Measurements from ENCODE around the gene MSH3.

The MSH3 gene

DNA sequence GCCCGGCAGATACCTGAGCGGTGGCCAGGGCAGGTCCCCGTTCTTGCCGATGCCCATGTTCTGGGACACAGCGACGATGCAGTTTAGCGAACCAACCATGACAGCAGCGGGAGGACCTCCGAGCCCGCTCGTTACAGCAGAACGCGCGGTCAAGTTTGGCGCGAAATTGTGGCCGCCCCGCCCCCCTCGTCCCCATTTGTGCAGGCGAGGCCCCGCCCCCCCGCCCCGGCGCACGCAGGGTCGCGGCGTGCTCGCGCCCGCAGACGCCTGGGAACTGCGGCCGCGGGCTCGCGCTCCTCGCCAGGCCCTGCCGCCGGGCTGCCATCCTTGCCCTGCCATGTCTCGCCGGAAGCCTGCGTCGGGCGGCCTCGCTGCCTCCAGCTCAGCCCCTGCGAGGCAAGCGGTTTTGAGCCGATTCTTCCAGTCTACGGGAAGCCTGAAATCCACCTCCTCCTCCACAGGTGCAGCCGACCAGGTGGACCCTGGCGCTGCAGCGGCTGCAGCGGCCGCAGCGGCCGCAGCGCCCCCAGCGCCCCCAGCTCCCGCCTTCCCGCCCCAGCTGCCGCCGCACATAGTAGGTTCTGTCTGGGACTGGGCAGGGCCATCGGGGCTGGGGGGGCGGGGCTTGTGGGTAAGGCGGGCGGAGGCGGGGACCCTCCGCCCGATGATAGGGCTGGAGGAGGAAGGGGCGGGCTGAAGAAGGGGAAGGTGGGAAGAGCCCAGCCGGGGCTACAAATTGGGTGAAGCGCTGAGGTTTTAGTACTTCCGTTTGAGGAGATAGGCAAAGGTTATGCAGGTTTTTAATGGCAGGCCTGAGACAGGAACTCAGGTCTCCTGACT is at the start of gene MSH3, which contains the start of gene DHFR:
TSS of gene MSH3 (plus strand) at position 262 of the 840 bp plus-strand sequence. CDS start at position 338, 76 bp downstream.
TSS of gene DHFR (minus strand) at position 593 of the 840 bp plus-strand sequence. CDS start at position 99, 494 bp downstream.
- DNase-seq (ENCODE audit: low read depth in 2 of 2, low spot score in 1 of 2) = peak; percentile 70 to 74

DNA sequence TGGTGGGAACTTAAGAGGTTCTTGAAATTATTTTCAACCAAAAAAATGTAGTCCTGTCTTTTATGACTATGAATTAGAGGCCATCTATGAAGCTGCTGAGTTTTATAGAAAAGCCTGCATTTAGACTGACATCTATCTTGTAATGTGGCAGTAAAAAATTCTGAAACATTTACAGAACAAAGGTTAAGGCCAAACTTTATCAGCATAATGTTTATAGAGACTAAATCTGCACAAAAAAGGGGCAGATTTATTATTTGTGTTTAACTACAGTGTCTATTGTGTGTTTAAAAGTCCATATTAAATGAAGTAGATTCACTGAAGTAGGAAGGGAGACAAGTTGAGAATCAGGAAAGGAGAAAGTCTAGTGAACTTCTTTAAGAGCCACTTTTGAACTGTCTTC is 47.1 kb upstream of the MSH3 start:
- no peak for DNase-seq (ENCODE audit: low read depth in 2 of 2, low spot score in 1 of 2)

DNA sequence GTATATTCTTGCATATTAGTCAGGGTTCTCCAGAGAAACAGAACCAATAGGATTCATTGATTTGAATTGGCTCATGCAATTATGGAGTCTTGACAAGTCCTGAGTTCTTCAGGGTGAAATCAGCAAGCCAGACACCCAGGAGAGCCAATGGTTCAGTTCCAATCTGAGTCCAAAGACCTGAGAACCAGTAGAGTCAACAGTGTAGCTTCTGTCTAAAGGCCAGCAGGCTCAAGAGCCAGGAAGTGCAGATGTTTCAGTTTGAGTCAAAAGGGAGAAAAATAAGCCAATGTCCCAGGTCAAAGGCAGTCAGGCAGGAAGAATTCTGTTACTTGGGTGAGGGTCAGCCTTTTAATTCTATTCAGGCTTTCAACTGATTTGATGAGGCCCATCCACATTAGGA is 46.6 kb upstream of the MSH3 start:
- no peak for DNase-seq (ENCODE audit: low read depth in 2 of 2, low spot score in 1 of 2)

DNA sequence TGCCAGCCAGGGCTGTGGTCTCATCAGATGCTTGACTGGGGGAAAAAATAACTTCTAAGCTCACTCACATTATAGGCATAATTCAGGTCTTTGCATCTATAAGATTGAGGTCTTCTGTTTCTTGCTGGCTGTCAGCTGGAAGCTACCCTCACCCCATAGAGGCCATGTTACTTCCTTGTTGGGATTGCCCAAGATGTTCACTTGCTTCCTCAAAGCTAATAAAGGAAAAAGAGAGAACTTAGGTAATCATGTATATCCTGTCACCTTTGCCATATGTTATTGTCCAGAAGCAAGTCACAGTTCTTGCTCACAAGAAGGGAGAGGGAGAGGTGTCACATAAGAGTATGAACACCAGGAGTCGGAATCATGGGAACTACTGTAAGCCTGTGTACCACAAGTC is 45.7 kb upstream of the MSH3 start:
- no peak for DNase-seq (ENCODE audit: low read depth in 2 of 2, low spot score in 1 of 2)

DNA sequence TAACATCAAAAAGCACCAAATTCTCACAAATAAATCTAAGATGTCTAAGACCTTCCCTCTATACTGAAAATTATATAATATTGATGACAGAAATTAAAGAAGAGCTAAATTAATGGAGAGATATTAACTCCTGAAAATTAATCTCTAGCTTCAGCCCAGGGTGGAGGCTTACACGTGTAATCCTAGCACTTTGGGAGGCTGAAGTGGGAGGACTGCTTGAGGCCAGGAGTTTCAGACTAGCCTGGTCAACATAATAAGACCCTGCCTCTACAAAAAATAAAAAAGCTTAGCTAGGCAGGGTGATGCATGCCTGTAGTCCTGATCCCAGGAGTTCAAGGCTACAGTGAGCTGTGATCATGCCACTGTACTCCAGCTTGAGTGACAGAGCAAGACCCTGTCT is 44.8 kb upstream of the MSH3 start:
- DNase-seq (ENCODE audit: low read depth in 2 of 2, low spot score in 1 of 2) = no peak

DNA sequence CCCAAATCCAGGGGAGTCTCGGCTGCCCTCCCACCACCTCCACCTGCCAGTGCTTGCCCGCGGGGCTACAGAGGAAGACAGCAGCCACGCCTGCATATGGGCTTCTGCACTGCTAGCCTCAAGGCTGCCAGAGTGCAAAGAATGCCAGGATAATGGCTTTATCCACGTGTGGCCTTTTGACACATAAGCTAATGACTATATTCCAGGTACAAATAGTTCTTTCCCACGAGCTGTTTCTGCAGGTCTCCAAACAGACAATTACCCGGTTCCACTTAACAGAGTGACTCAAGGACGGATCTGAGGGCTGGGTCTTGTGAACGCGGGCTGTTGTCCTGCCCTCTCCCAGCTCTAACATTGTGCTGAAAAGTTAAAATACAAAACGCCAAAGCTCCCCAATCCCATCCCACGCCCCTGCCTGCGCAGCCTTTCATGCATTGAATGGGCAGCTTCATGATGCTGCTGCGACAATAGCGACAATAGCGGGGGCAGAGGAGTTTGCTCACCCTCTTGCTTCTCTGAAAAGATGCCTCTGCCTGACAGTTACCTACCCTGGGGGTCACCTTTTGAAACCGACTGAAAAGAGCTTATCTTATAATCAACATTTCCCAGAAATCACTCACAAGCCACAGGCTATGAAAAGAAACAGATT is 39.1 kb upstream of the MSH3 start:
- no peak for DNase-seq (ENCODE audit: low read depth in 2 of 2, low spot score in 1 of 2)

DNA sequence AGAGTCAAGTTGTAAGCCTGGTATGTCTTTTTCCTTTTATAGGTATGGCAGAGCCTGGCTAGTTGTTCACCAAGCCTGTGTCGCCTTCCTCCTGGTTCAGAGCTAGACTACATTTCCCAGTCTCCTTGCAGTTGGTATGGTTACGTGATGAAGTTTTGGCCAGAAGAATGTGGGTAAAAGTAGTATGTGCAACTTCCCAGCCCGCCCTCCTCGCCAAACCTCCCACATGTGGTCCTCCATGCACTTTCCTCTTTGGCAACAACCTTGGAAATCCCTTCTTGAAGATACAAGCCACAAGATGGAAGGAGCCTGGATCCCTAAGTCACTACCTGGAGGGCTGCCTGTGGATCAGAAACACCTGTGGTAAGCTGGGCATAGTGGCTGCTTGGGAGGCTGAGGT is 36.0 kb upstream of the MSH3 start:
- DNase-seq (ENCODE audit: low read depth in 2 of 2, low spot score in 1 of 2) = no peak

DNA sequence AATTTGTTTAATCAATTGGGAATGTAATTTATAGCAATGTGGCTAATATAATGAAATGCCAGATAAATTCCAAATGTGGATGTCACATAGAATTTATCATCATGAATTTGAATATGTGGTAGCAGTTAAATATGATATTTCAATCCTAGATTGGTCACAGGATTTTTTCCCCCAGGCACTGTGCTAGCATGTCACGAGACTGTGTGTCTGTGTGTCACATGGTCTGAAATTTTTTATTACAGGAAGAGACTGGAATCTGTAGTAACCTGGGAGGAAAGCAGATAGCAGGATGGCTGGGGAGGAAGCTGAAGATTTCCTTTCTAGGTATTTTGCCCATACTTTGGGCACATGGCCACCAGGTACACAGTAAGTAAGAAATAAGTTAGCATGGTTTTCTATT is 35.4 kb upstream of the MSH3 start:
- no peak for DNase-seq (ENCODE audit: low read depth in 2 of 2, low spot score in 1 of 2)

DNA sequence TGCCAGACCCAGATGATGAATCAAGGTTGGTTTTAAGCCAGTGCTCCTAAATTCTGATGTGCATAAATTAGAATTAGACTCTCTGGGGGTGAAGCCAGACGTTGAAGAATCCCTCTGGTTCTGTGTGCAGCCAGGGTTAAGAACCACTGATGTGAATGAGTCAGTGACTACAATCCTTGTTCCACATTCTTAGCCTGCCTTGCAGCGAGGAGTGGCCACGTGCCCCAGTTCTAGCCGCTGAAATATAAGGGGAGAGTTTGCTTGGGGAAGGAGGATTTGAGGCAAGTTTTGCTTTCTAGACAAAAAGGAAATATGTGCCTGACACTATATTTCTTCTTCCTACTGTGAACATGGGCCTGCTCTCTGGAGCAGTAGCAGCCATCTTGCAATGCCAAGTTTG is 34.2 kb upstream of the MSH3 start:
- DNase-seq (ENCODE audit: low read depth in 2 of 2, low spot score in 1 of 2) = no peak

DNA sequence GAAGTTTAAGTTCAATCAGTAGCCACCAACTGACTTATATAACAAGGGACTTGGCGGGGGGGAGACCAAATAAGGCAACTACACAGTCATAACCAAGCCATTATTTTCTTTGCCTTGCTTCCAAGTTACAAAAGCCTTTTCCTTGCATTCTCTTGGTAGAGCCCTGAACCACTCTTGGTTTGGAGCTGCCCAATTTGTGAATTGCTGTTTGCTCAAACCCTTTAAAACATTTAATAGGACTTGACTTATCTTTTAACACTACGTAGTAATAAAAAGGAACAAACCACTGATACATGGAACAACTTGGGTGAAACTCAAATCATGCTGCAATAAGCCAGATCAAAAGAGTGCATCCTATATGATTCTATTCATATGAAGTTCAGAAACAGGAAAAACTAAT is 31.7 kb upstream of the MSH3 start:
- DNase-seq (ENCODE audit: low read depth in 2 of 2, low spot score in 1 of 2) = no peak

DNA sequence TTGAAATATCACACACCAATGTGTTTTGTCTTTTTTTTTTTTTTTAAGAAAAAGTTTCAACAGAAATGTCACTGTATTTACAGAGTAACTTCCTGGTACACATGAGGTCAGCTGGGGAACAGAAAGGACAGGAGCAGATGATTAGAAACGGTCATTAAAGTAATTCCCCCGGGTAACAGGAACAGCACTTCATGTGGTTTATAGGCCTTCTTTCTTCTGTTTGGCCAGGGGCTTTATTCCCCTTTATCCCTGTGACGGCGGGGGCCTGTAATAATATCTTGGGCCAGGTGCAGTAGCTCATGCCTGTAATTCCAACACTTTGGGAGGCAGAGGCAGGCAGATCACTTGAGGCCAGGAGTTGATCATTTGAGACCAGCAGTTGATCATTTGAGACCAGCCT is 30.5 kb upstream of the MSH3 start:
- DNase-seq (ENCODE audit: low read depth in 2 of 2, low spot score in 1 of 2) = no peak

DNA sequence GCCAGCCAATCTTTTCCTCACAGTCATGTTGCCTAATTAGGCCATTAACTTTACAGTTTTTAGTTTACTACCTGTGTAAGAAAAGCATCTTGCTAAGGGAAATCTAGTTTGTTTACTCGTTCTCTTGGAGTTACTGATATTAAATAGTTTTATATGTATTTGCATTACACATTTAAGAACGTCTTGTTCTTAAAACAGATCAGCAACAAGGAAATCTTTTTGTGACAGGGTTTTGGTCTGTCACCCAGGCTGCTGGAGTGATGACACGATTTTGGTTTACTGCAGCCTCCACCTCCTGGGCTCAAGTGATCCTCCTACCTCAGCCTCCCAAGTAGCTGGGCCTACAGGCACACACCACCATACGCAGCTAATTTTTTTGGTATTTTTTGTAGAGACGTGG is 29.2 kb upstream of the MSH3 start:
- no peak for DNase-seq (ENCODE audit: low read depth in 2 of 2, low spot score in 1 of 2)

DNA sequence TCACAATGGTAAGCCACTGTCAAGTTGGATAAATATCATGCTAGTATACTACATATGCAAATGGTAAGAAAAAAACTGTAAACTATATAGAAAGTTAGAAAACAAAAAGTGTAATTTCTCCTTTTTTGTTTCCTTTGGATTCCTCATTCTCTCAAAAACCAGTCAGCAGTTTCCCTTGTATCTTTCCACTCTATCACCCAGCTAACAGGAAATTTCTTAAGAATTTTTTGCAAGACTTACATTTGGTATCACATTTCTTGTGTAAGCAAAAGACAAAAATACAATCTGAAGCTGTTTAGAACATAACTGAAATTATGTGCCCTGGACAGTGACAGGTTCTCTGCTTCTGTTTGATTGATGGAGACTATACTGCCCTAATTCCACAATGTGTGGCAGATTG is 25.2 kb upstream of the MSH3 start:
- no peak for DNase-seq (ENCODE audit: low read depth in 2 of 2, low spot score in 1 of 2)

DNA sequence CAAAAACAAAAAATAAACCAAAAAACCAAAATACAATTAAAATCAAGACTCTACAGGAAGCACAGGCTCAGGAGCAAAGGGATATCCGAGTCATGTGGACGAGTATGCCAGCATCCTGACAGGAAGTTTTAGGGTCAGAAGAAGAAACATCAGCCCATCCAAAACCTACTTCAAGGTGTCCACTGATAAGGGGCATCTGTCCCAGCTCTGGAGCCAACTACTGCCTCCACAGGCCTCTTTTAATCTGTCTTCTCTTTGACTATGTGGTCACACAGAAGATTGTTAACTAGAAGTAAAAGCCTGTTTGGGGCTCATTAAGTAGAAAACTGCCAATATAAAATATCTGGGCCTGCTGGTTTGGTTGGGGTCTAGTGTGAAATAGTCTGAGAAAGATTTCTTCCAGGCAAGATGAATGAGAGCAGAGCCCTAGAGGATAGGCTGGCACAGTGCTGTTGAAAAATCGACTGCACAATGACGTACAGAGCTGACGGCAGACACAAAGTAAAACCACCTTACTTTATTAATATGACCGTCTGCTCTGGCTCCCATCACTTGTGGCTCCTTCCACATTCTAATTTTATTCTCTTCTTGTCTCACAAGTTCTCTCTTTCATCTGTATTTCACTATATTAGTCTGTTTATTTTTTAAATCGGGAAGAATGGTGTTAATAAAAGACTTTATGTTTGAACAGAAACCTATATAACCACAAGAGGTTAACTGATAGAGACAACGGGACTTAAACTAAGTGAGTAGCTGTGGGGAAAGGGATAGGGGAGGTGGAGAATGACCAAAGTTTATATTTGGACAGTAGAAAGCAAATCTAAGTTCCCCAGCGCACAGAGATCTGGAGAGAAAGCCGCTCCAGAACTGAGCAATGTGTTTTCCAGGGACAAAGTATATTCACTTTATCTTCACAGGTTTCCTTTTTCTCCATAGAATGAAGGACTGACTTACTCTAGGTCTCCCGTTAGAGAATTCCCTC is 22.9 kb upstream of the MSH3 start:
- no peak for DNase-seq (ENCODE audit: low read depth in 2 of 2, low spot score in 1 of 2)

DNA sequence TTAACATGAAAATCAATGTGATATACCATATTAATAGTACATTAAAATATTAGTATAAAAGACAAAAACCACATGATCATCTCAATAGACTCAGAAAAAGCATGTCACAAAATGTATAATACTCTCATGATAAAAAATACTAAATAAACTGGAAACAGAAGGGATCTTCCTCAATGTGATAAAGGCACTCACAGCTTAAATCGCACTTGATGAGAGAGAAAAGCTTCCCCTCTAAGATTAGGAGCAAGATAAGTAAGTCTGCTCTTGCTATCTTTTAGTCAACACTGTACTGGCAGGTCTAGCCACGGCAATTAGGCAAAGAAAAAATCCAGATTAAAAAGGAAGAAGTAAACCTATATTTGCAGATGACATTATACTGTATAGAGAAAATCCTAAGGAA is 21.8 kb upstream of the MSH3 start:
- DNase-seq (ENCODE audit: low read depth in 2 of 2, low spot score in 1 of 2) = no peak

DNA sequence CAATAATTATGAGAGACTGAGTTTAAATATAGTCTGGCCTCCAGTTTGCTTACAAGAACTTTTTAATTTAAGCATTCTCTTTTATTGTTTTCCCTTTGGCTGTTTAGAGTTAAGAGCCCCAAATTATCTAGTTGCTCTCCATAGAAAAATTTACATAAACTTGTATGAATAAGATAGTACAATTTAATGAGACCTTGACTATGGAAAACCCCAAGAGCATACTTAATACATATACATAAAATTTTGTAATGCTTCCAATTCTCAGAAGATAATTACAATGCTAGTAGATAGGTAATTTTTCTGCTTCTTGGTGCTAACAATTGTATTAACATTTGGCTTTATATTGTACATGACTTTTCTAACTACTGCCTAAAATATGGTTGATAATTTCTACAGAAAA is 20.3 kb upstream of the MSH3 start:
- no peak for DNase-seq (ENCODE audit: low read depth in 2 of 2, low spot score in 1 of 2)

DNA sequence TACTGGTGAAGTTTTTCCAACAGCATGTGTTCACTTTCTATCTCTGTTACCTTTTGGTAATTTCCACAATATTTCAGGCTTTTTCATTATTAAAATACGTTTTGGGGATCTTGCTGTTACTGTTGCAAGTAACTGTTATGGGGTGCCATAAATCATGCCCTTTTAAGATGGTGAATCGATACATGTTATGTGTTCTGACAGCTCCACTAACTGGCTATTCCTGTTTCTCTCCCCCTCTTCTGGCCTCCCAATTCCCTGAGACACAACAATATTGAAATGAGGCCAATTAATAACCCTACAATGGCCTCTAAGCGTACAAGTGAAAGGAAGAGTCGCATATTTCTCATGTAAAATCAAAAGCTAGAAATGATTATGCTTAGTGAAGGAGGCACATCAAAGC is 13.1 kb upstream of the MSH3 start:
- no peak for DNase-seq (ENCODE audit: low read depth in 2 of 2, low spot score in 1 of 2)

DNA sequence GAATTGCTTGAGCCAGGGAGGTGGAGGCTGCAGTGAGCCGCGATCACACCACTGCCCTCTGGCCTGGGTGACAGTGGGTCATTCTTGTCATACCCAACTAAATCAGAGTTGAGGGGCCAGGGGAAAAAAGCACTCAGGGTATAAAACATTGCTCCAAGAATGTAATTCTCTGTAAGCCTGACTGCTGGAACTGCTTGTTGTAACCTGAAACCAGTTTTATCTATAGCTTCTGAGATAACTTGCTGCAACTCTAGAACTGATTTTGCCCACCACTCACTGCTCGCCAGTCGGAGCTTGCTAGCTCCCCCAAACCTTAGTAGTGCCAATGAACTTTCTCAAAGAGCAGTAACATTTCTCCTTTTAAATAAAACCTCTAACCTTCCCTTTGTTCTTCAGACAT is 9.6 kb upstream of the MSH3 start:
- no peak for DNase-seq (ENCODE audit: low read depth in 2 of 2, low spot score in 1 of 2)

DNA sequence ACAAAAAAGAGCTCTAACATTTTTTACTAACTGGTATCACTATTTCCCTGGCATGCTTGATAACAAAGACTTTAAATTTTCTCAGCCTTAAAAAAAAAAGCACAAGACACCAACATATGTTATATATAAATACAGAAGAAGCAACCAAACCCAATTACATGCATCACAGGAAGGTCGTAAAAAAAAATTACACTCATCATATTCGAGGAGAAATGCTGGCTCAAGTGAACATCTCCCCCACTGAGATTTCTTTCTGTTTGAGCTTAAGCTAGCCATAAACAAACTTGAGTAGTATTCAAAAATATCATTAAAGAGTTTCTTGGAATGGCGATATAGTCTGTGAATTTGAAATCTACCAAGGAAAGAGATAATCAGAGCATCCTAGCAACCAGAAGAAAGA is 7.5 kb upstream of the MSH3 start:
- no peak for DNase-seq (ENCODE audit: low read depth in 2 of 2, low spot score in 1 of 2)

DNA sequence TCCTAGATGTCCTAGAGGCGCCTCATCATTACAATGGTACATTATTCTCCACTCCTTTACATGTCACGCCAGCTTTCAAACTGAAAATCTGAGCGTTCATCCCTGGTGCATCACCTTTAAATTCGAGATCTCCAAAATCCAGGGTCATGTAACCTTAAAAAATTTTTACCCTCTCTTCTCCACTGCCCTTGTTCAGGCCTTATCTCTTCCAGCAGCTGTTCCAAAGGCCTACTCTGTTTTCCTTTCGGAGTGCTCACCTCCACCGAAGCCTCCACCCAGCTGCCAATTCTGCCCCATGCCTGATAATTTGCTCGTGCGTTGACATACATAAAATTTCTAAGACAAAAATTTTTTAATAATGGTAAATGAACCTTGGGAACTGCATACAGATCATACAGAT is 950 bp upstream of the MSH3 start:
- no peak for DNase-seq (ENCODE audit: low read depth in 2 of 2, low spot score in 1 of 2)

DNA sequence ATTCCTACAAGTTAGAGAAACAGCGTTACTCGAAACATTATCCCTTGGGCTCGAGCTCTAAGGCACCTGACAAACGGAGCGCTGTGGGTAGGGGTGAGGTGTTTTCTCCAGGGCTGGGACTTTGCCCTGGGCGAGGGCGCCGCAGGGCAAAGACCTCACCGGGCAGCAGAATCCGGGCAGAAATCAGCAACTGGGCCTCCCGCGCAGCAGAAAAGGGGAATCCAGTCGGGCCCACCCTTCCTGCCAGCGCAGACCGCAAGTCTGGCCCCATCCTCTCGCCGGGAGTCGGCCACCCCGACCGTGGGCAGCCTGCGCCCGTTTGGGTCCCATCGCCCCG is 430 bp upstream of the MSH3 start:
- no peak for DNase-seq (ENCODE audit: low read depth in 2 of 2, low spot score in 1 of 2)

All from stimulated activated CD8-positive, alpha-beta memory T cell treated with anti-CD3 and anti-CD28 coated beads, Interleukin-4, amount 100 ng/mL, for 4 hours (primary cell).